HG03175 (cell line): ENCODE data around the gene KDM5B.
"Not testable (repeated sequence)": the region's sequence is repeated elsewhere in the genome, so short reads cannot be mapped to it uniquely, and the experiment has no call there.

ENCODE experiments used
- ATAC-seq: cut with Tn5 transposase; IDR thresholded peaks from one replicate; pipeline ENCODE4 v1.9.1; 2021; ENCODE audit warnings: mild to moderate bottlenecking, moderate library complexity; ENCODE audit not compliant: unreplicated experiment

Gene KDM5B

GRCh38 chr1:202794051-202794740 is 14.0 kb downstream of the KDM5B start:
- ATAC-seq: no peak

- no peak for ATAC-seq
These were observed 17.0 kb downstream of the KDM5B start for GRCh38 chr1:202791077-202791747.

DNA sequence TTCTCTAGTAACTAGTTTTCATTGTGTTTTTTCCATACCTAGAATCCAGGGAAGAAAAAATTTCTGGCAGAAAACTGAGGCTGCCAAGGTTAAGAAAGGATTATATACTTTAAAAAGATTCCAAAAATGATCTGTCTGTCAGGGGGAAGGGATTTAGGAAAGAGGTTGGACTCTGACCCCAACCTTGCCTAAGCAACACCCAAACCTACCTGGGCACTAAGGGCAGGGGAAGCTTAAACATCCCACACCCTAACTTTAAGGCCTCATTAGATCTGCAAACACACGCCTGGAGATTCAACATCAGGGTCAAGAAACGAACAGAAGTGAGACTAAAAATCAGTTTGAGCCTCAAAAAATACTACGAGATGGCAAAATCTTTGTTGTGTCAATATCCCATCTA is 19.4 kb downstream of the KDM5B start:
- ATAC-seq: no peak

DNA sequence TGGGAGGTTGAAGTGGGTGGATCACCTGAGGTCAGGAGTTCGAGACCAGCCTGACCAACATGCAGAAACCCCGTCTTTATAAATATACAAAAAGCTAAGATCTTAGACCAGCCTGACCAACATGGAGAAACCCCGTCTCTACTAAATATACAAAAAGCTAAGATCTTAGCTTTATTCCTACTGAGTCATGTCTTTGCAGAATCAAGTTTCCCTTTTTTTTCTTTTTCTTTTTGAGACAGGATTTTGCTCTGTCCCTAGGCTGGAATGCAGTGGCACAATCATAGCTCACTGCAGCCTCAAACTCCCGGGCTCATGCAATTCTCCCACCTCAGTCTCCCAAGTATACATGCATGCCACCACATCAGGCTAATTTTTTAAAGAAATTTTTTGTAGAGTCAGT is 21.4 kb downstream of the KDM5B start:
- ATAC-seq: no peak

DNA sequence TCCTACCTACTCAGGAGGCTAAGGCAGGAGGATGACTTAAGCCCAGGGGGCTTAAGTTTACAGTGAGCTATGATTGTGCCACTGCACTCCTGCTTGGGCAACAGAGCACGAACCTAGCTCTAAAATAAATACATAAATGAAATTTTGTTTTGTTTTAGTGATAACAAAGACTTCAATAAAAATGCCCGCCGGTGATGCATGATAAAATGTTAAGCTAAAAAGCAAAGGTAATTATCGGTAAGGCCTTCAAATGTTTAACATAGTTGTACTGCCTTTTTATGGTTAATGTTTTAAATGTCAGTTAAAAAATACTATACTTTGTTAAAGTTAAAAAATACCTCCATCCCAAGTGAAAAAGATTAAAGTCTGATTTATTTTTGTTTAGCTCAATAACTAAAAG is 27.0 kb downstream of the KDM5B start:
- ATAC-seq: no peak

- no peak for ATAC-seq
These were observed 38.1 kb downstream of the KDM5B start for GRCh38 chr1:202770135-202770534.

DNA sequence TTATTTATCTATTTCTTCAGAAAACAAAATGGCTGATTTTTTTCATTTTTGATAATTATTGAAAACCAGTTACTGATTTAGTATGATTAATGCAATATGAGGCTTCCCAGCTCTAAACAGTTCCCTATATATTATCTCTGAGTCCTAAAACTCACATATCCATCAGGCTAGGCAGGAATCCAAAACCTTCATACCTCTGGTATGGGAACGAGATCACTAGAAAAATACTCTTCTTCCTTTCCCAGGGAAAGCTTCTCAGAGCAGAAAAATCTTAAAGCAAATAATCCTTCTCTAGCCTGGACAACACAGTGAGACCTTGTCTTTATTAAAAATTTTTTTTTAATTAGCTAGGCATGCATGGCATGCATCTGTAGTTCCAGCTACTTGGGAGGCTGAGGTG is 42.5 kb downstream of the KDM5B start:
- ATAC-seq: no peak

- ATAC-seq: no peak
These were observed 46.2 kb downstream of the KDM5B start for GRCh38 chr1:202762019-202762418.

DNA sequence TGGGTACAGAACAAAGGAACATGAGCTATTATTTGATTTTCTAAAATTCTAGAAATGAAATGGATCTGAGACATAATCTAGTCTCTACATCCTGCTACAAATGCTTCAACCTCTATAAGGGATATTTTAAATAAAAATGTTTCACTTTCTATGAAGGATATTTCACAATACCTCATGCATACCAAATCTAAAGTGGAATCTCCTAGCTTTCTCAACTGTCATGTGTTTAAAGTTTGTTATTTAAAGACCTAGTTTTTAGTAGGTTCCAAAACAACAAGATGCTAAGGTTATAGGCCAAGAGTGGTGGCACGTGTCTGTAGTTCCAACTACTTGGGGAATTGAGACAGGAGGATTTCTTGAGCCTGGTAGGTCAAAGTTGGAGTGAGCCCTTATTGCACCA is 47.6 kb downstream of the KDM5B start:
- no peak for ATAC-seq

- ATAC-seq: no peak
These were observed 51.8 kb downstream of the KDM5B start for GRCh38 chr1:202756391-202756790.

GRCh38 chr1:202754293-202754692 is 53.9 kb downstream of the KDM5B start:
- no peak for ATAC-seq

GRCh38 chr1:202752774-202753173 is 55.4 kb downstream of the KDM5B start:
- no peak for ATAC-seq

- ATAC-seq: no peak
These were observed 57.5 kb downstream of the KDM5B start for GRCh38 chr1:202750761-202751160.

DNA sequence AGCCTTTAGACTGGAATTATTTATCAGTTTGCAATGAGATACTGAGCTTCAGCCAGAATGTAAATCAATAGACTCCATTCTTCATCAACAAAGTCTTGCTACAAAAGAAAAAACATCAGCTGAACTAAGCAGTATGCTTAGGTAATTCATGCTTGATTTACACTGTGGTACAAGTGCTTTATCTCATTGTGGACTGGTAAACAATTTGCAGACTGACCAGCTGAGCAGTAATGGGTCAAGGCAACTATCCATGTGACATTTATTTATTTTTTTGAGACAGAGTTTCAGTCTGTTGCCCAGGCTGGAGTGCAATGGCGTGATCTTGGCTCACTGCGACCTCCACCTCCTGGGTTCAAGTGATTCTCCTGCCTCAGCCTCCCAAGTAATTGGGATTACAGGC is 58.2 kb downstream of the KDM5B start:
- no peak for ATAC-seq

DNA sequence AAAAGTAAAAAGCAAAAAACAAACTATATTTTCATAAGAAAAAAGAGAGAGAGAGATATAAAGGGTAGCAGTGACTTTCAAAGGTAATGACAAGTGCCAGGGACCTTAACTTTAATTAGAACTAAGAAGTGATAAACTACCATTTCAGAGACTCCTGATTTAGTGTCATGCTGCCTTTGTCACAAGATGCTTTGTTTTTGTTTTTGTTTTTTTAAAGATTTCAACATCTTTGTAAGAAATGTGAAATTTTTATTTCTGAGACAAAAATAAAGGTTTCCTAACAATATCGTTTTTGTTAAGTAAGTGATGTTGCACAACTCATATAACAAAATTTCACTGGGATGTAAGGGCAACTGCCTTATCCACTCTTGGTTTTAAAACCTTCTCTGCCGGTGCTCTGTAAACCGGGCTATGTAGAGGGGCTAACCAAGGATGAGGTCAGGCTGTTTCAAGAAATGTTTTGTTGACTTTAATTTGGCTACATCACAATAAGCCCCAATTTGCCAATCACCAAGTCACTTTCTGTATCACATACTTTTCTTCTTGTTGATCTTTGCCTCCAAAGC is 62.8 kb downstream of the KDM5B start:
- ATAC-seq: no peak

- not testable (repeated sequence) for ATAC-seq
These were observed 63.5 kb downstream of the KDM5B start for GRCh38 chr1:202744770-202745169.

DNA sequence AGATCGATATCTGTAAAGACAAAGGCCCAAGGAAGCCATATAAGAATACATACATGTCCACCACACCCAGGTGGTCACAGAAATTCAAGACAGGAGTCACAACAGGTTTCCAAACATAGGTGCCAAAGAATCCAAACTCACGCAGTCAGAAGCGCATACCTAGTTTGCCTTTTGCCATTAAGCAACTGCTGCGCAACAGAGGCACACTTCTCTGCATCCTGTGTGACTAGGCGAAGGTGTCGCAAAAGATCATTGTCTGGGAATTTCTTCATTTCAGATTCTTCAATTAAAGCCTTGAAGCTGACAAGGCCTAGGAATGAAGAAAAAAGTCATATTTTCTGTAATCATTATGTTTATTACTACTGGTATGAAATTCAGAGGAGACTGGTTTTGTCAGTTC is 65.7 kb downstream of the KDM5B start:
- ATAC-seq: no peak

GRCh38 chr1:202733251-202733650 is 75.0 kb downstream of the KDM5B start:
- no peak for ATAC-seq

GRCh38 chr1:202728951-202729350 is 79.3 kb downstream of the KDM5B start:
- no peak for ATAC-seq

GRCh38 chr1:202725526-202725925 is 82.7 kb downstream of the KDM5B start:
- no peak for ATAC-seq

DNA sequence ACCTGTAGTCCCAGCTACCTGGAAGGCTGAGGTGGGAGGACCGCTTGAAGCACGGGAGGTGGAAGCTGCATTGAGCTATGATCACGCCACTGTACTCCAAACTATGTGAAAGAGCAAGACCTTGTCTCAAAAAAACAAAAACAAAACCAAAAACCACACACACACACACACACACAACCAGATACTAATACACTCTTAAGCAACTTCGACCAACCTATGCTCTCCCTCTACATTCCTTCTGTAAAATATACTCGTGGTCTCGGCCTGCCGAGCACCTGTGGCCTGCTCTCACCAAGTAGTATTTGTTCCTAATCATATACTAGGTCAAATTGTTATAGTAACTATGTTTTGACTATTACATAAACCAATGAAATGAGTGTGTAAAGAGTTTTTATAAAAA is 84.5 kb downstream of the KDM5B start:
- ATAC-seq: no peak

DNA sequence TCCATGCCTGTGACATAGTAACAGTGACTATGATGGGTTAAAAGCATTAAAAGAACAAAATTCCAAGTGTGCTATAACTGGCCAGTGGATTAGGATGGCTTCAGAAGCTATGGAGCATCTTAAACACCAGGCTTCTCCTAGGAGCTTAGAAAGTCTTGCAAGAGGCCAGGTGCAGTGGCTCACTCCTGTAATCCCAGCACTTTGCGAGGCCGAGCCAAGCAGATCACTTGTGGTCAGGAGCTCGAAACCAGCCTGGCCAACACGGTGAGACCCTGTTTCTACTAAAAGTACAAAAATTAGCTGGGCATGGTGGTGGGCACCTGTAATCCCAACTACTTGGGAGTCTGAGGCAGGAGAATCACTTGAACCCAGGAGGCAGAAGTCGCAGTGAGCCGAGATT is 85.2 kb downstream of the KDM5B start:
- not testable (repeated sequence) for ATAC-seq
